SK-N-SH (cell line): ENCODE results near the gene SPRED2. TPM values are rescaled to one million over a fixed set of nuclear protein-coding genes. Genes with fewer than 3 reads are reported as not detected.

Source experiments
- CTCF ChIA-PET: fragments of 300-600, 350-600 bp; formaldehyde crosslinking; extraction: SDS; loops from one replicate; lab custom pipeline; 2021; lab: Yijun Ruan, JAX
- POLR2A ChIA-PET: fragments of 350-600 bp; sonication (Branson Sonifier 250); formaldehyde crosslinking; extraction: SDS; loops from one replicate; lab custom pipeline; 2020; ENCODE audit warnings: antibody characterized with exemption, inconsistent platforms; lab: Yijun Ruan, JAX
- DNase-seq: peaks from one replicate; pipeline ENCODE4 v3.0.0; 2012
- H2AFZ ChIP-seq: fragments of 200-600 bp; sonication (generic); 2 replicates; pipeline ENCODE4 v1.8.1; 2016; ENCODE audit warnings: antibody characterized with exemption, mild to moderate bottlenecking, low read depth
- H3F3A ChIP-seq: fragments of 200-600 bp; sonication (generic); replicated peaks from 2 replicates; pipeline ENCODE3; 2016; ENCODE audit warnings: antibody characterized with exemption, mild to moderate bottlenecking; ENCODE audit not compliant: insufficient read depth
- H3K27ac ChIP-seq, 2 experiments: fragments of 200-500 bp in 1 of 2; fragments of 200-600 bp in 1 of 2; sonication (Bioruptor generic) in 1 of 2; sonication (generic), shearing (Covaris generic) in 1 of 2; 2 replicates each; pipeline versions ENCODE4 v1.5.1 to v1.6.1; 2014 to 2016; ENCODE audit warnings: low read depth in 2 of 2, inconsistent platforms in 1 of 2, low read length in 1 of 2, mild to moderate bottlenecking in 1 of 2, mixed read lengths in 1 of 2
- H3K27me3 ChIP-seq: fragments of 200-600 bp; sonication (generic), shearing (Covaris generic); 2 replicates; pipeline ENCODE4 v1.6.1; 2016; ENCODE audit warnings: mixed run types; ENCODE audit not compliant: insufficient read depth
- H3K36me3 ChIP-seq, 2 experiments: fragments of 200-500 bp in 1 of 2; fragments of 200-600 bp in 1 of 2; sonication (Bioruptor generic) in 1 of 2; sonication (generic) in 1 of 2; replicated peaks in 1 of 2; 2 replicates each; pipeline versions ENCODE3 to v1.5.1; 2014 to 2016; ENCODE audit warnings: low read length in 1 of 2, mild to moderate bottlenecking in 1 of 2; ENCODE audit not compliant: insufficient read depth in 2 of 2, control insufficient read depth in 1 of 2
- H3K4me1 ChIP-seq, 2 experiments: fragments of 200-500 bp in 1 of 2; fragments of 200-600 bp in 1 of 2; sonication (Bioruptor generic) in 1 of 2; sonication (generic), shearing (Covaris generic) in 1 of 2; 2 replicates each; pipeline versions ENCODE4 v1.5.1 to v1.6.1; 2014 to 2016; ENCODE audit warnings: low read depth in 1 of 2, low read length in 1 of 2, mixed run types in 1 of 2; ENCODE audit not compliant: insufficient read depth in 2 of 2, control insufficient read depth in 1 of 2
- H3K4me2 ChIP-seq: fragments of 200-600 bp; sonication (generic), shearing (Covaris generic); 2 replicates; pipeline ENCODE4 v1.6.1; 2017; ENCODE audit warnings: mixed run types
- H3K4me3 ChIP-seq, 2 experiments: fragments of 200-500 bp in 1 of 2; fragments of 200-600 bp in 1 of 2; sonication (Bioruptor generic) in 1 of 2; sonication (generic), shearing (Covaris generic) in 1 of 2; 2 replicates each; pipeline versions ENCODE4 v1.5.1 to v1.8.1; 2014 to 2016; ENCODE audit warnings: low read depth in 2 of 2, inconsistent platforms in 1 of 2, low read length in 1 of 2, mild to moderate bottlenecking in 1 of 2, mixed read lengths in 1 of 2, moderate library complexity in 1 of 2
- H3K79me2 ChIP-seq: fragments of 200-600 bp; sonication (generic); 2 replicates; pipeline ENCODE4 v1.8.1; 2017; ENCODE audit warnings: mild to moderate bottlenecking; ENCODE audit not compliant: insufficient read depth
- H3K9ac ChIP-seq: fragments of 200-600 bp; sonication (generic); 2 replicates; pipeline ENCODE4 v1.6.1; 2017; ENCODE audit warnings: mixed run types
- H3K9me2 ChIP-seq: fragments of 200-600 bp; sonication (generic); 2 replicates; pipeline ENCODE4 v1.6.1; 2017; ENCODE audit warnings: mixed run types
- H3K9me3 ChIP-seq: fragments of 200-600 bp; sonication (generic); 2 replicates; pipeline ENCODE4 v1.6.1; 2017; ENCODE audit warnings: mixed run types, mild to moderate bottlenecking, moderate library complexity
- H4K20me1 ChIP-seq: fragments of 200-600 bp; sonication (generic); 2 replicates; pipeline ENCODE4 v1.6.1; 2017; ENCODE audit warnings: mild to moderate bottlenecking, mixed run types; ENCODE audit not compliant: insufficient read depth
- EP300 ChIP-seq, 2 experiments: IDR thresholded peaks; 2 replicates each; pipeline versions ENCODE4 v1.4.0 to v1.6.1; 2012; ENCODE audit warnings: borderline replicate concordance in 1 of 2, low read depth in 1 of 2, low read length in 1 of 2
- FOXJ3 ChIP-seq: sonication (generic); formaldehyde crosslinking; IDR thresholded peaks from 2 replicates; pipeline ENCODE4 v1.5.1; 2020; ENCODE audit warnings: mild to moderate bottlenecking, missing genetic modification reagents
- FOXM1 ChIP-seq: IDR thresholded peaks from 2 replicates; pipeline ENCODE4 v1.4.0; 2012; ENCODE audit warnings: low read depth, mild to moderate bottlenecking
- GABPA ChIP-seq: IDR thresholded peaks from 2 replicates; pipeline ENCODE4 v1.4.0; 2012; ENCODE audit warnings: low read depth, mild to moderate bottlenecking
- JUND ChIP-seq: IDR thresholded peaks from 2 replicates; pipeline ENCODE4 v1.4.0; 2012
- MEF2A ChIP-seq: IDR thresholded peaks from 2 replicates; pipeline ENCODE4 v1.4.0; 2012; ENCODE audit warnings: low read depth, borderline replicate concordance
- NFIC ChIP-seq: IDR thresholded peaks from 2 replicates; pipeline ENCODE4 v1.4.0; 2012; ENCODE audit warnings: borderline replicate concordance
- NRF1 ChIP-seq: IDR thresholded peaks from 2 replicates; pipeline ENCODE4 v1.6.1; 2012; ENCODE audit warnings: low read depth, mild to moderate bottlenecking, low read length
- TEAD4 ChIP-seq: IDR thresholded peaks from 2 replicates; pipeline ENCODE4 v1.4.0; 2012; ENCODE audit warnings: mild to moderate bottlenecking, borderline replicate concordance; ENCODE audit not compliant: insufficient read depth
- WGBS: methylation state at CpG from one replicate; pipeline ENCODE4 v1.1.6; 2017; ENCODE audit warnings: low lambda C conversion rate; 5-methylcytosine and 5-hydroxymethylcytosine counted together
- polyA plus RNA-seq, 3 experiments: library from polyadenylated mRNA; depleted of rRNA; stranded (reverse); fragments of >200 nt; gene quantifications; 2 replicates each; pipeline ENCODE4 v1.2.3, GENCODE V29; 2012
- TF ChIP-seq, protein P1 (sequence below): IDR thresholded peaks from 2 replicates; pipeline ENCODE4 v1.6.1; 2012; ENCODE audit warnings: mild to moderate bottlenecking, low read depth, low read length, moderate library complexity
- TF ChIP-seq, protein P2 (sequence below): IDR thresholded peaks from 2 replicates; pipeline ENCODE4 v1.4.0; 2012; ENCODE audit warnings: low read depth, borderline replicate concordance
- TF ChIP-seq, protein P3 (sequence below): fragments of 150-350 bp; IDR thresholded peaks from 2 replicates; pipeline ENCODE4 v1.6.1; 2016; ENCODE audit warnings: mild to moderate bottlenecking, low read depth, low read length
- TF ChIP-seq, protein P4 (sequence below): IDR thresholded peaks from 2 replicates; pipeline ENCODE4 v1.4.0; 2012; ENCODE audit warnings: low read depth

SPRED2 gene
- polyA plus RNA-seq, 1 of the 3 experiments (the other 2 are of a cell fraction) = 21.9 TPM

DNA sequence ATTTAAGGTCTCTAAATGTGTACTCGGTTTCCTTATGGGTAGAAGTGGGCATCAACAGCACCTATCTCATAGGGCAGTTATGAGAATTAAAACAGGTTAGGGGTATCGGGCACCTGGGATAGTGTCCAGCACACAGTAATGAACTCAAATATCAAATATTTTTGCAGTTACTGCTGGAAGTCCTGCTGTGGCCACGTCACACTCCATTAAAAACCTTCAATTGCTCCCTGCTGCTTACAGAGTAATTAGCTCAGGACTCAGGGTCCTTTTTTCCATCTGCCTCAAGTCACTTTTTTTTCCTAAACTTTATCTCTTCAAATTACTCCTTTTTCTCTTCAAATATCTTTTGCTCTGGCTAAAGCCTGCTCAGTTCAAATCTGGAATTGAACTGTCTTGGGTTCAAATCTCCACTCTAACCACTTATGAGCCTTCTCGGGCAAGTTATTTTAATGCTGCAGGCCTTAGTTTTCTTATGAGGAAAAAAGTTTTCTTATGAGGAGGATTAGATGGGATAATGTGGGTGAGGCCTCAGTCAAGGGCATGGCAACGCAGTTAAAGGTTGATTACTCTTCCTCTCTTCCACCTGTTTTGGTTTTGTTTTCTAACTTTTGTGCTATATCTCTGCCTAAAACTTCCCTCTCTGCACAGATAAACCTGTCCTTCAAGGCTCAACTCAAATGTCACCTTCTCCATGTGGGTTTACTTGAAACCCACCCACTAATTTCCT lies 36.6 kb downstream of the SPRED2 start:
- Histone ChIP-seq H3K4me1 (peaks cover 10 to 26% of the 10 kb centered on the region in 2 experiments; a peak in 3 of 4 replicates), H3K9me3 (no peaks in the 10 kb centered on the region), H3K79me2 (peaks cover 99% of the 10 kb centered on the region), H3K27ac (no peak overlapping the region), H3K36me3 (no peaks in the 10 kb centered on the region), H3K4me3 (no peak overlapping the region), H3K9me2 (no peaks in the 10 kb centered on the region), H3F3A (peaks cover 2% of the 10 kb centered on the region), H2AFZ (no peak overlapping the region), H3K9ac (no peak overlapping the region), H4K20me1 (peaks cover 99% of the 10 kb centered on the region), H3K27me3 (no peaks in the 10 kb centered on the region), H3K4me2 (no peak overlapping the region)
- POLR2A ChIA-PET = no interaction called here
- WGBS = 87% methylated on average over 5 of the region's 5 CpGs
- TF ChIP-seq, protein P1, sequence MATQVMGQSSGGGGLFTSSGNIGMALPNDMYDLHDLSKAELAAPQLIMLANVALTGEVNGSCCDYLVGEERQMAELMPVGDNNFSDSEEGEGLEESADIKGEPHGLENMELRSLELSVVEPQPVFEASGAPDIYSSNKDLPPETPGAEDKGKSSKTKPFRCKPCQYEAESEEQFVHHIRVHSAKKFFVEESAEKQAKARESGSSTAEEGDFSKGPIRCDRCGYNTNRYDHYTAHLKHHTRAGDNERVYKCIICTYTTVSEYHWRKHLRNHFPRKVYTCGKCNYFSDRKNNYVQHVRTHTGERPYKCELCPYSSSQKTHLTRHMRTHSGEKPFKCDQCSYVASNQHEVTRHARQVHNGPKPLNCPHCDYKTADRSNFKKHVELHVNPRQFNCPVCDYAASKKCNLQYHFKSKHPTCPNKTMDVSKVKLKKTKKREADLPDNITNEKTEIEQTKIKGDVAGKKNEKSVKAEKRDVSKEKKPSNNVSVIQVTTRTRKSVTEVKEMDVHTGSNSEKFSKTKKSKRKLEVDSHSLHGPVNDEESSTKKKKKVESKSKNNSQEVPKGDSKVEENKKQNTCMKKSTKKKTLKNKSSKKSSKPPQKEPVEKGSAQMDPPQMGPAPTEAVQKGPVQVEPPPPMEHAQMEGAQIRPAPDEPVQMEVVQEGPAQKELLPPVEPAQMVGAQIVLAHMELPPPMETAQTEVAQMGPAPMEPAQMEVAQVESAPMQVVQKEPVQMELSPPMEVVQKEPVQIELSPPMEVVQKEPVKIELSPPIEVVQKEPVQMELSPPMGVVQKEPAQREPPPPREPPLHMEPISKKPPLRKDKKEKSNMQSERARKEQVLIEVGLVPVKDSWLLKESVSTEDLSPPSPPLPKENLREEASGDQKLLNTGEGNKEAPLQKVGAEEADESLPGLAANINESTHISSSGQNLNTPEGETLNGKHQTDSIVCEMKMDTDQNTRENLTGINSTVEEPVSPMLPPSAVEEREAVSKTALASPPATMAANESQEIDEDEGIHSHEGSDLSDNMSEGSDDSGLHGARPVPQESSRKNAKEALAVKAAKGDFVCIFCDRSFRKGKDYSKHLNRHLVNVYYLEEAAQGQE = no peak
- TF ChIP-seq FOXM1 (no peak), EP300 (IDR thresholded peaks at IDR 0.05; ENCODE audit: borderline replicate concordance in 1 of 2, low read depth in 1 of 2, low read length in 1 of 2) (no peak), FOXJ3 (no peak), TEAD4 (no peak), NRF1 (no peak), GABPA (no peak), JUND (no peak), NFIC (no peak), MEF2A (no peak)
- TF ChIP-seq, protein P2, sequence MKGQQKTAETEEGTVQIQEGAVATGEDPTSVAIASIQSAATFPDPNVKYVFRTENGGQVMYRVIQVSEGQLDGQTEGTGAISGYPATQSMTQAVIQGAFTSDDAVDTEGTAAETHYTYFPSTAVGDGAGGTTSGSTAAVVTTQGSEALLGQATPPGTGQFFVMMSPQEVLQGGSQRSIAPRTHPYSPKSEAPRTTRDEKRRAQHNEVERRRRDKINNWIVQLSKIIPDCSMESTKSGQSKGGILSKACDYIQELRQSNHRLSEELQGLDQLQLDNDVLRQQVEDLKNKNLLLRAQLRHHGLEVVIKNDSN = no peak
- TF ChIP-seq, protein P3, sequence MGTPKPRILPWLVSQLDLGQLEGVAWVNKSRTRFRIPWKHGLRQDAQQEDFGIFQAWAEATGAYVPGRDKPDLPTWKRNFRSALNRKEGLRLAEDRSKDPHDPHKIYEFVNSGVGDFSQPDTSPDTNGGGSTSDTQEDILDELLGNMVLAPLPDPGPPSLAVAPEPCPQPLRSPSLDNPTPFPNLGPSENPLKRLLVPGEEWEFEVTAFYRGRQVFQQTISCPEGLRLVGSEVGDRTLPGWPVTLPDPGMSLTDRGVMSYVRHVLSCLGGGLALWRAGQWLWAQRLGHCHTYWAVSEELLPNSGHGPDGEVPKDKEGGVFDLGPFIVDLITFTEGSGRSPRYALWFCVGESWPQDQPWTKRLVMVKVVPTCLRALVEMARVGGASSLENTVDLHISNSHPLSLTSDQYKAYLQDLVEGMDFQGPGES = no peak
- TF ChIP-seq, protein P4, sequence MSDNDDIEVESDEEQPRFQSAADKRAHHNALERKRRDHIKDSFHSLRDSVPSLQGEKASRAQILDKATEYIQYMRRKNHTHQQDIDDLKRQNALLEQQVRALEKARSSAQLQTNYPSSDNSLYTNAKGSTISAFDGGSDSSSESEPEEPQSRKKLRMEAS = no peak
- DNase-seq = no peak
- CTCF ChIA-PET = interaction anchor here (1.0 kb wide), 1 partner anchor 19 kb away, joined by 5 read pairs; no protein-coding TSS in a partner anchor
